Ovary (tissue), 9 donors: Measurements from ENCODE around the gene LIPC. TPM values are rescaled to one million over a fixed set of nuclear protein-coding genes. Genes with fewer than 3 reads are reported as not detected.

ENCODE experiments used
- DNase-seq, 5 donors: peaks; one replicate each; pipeline ENCODE4 v3.0.0-alpha.2; 2019 to 2020
- H3K27ac ChIP-seq, 2 donors: fragments of 200-600 bp; one replicate each; pipeline versions ENCODE4 v1.5.1 to v1.8.0; 2019 to 2022
- H3K27me3 ChIP-seq: fragments of 200-600 bp; one replicate; pipeline ENCODE4 v1.8.0; 2022
- H3K36me3 ChIP-seq: fragments of 200-600 bp; sonication (generic); one replicate; pipeline ENCODE4 v1.5.1; 2019
- H3K4me1 ChIP-seq: one replicate; pipeline ENCODE4 v1.8.1; 2013; ENCODE audit warnings: mild to moderate bottlenecking, moderate library complexity; ENCODE audit not compliant: insufficient read depth
- H3K4me3 ChIP-seq: fragments of 200-600 bp; sonication (generic); one replicate; pipeline ENCODE4 v1.5.1; 2017
- H3K9me3 ChIP-seq, 2 donors: fragments of 200-600 bp in 1 of 2; sonication (generic) in 1 of 2; one replicate each; pipeline versions ENCODE4 v1.5.1 to v1.8.1; 2013 to 2019; ENCODE audit warnings: mild to moderate bottlenecking in 1 of 2, moderate library complexity in 1 of 2
- CTCF ChIP-seq, 3 donors: fragments of 450-650 bp in 2 of 3; fragments of 200-600 bp in 1 of 3; IDR thresholded peaks; one replicate each; pipeline versions ENCODE4 v1.5.1 to v1.8.0; 2016 to 2022; ENCODE audit warnings: antibody characterized with exemption in 3 of 3, mild to moderate bottlenecking in 1 of 3
- EP300 ChIP-seq: sonication (generic); formaldehyde crosslinking; IDR thresholded peaks from one replicate; pipeline ENCODE4 v1.6.1; 2017; ENCODE audit warnings: antibody characterized with exemption
- POLR2A ChIP-seq: fragments of 450-650 bp; IDR thresholded peaks from one replicate; pipeline ENCODE4 v1.6.1; 2017; ENCODE audit warnings: antibody characterized with exemption, mild to moderate bottlenecking, moderate library complexity
- WGBS, 3 donors: extraction: QIAGEN DNeasy Blood & Tissue Kit in 1 of 3; methylation state at CpG; one replicate each; pipeline versions ENCODE4 v1.1.5 to v1.1.7; 2013 to 2017; 5-methylcytosine and 5-hydroxymethylcytosine counted together
- intact Hi-C, 4 donors: fragments of 100-400 bp; cut with DNase I; formaldehyde crosslinking; loops; one replicate each; pipeline versions ENCODE4 v1.11.0 to v1.15.1; 2022 to 2023
- polyA plus RNA-seq, 2 donors: library from polyadenylated mRNA; stranded (reverse); fragments of 200-250 nt in 1 of 2; fragments of 350-450 nt in 1 of 2; fragmentation: Illumina TruSeq in 1 of 2; extraction: RNeasy Lipid Tissue Mini Kit (QIAGEN cat#74804) in 1 of 2; gene quantifications; one replicate each; pipeline ENCODE4 v1.2.3, GENCODE V29; 2013 to 2014
- total RNA-seq, 7 donors: library from RNA; depleted of rRNA in 2 of 7; stranded (reverse); fragments of >200 nt in 2 of 7; fragmentation: NEBNext Ultra II Directional in 3 of 7; extraction: Animal tissue kit (Norgen Biotek cat#: 25700) in 3 of 7; gene quantifications; one replicate each; pipeline versions ENCODE4 v1.1.0 to v1.2.4, GENCODE V29; 2016 to 2023
- donor health status: DM: no; HTN: no; CAD: no; lungs with moderate emphysema.
- donor health status: DM: no; HTN: no; CAD: no.
- donor health status: Bipolar disorder and iron deficiency.
- donor health status: DM: yes; HTN: yes; CAD: no.
- donor health status: DM: no; HTN: no; CAD: no.
- donor health status: DM: yes; HTN: yes; CAD: no.

The LIPC gene
- total and polyA plus RNA-seq, 9 donors = 0.28 to 1.1 (median 0.72) TPM

DNA sequence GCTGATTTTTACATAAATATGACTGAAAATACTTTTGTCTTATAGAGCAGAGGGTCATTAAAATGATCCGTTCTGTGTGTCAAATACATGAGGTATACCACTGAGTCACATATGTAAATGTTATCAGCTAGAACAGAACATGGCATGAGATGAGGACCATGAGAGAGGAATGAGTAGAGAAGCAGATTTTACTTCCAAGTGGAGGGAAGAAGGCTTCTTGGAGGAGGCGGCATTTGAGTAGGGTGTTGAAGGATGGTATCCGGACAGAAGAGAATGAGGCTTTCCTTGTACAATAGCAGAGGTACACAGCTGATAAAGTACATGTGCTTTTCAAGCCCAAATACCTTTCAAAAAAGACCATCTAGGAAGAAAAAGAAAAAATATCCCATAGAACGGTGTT, 4.8 kb downstream of the LIPC start:
- Histone ChIP-seq H3K9me3 (no peaks in the 10 kb centered on the region), H3K27me3 (no peaks in the 10 kb centered on the region), H3K4me3 (no peak overlapping the region), H3K4me1 (peaks cover 2% of the 10 kb centered on the region), H3K36me3 (no peaks in the 10 kb centered on the region), H3K27ac (no peak overlapping the region)
- intact Hi-C loops = no loop called here
- TF ChIP-seq EP300 (no peak), CTCF (IDR thresholded peaks at IDR 0.05) (no peak), POLR2A (no peak)
- no peak for DNase-seq
- WGBS, 3 donors = 82 to 94% (median 84%) methylated on average over 4 of the region's 4 CpGs

- no peak overlapping the region for H3K27ac ChIP-seq
- no peaks in the 10 kb centered on the region for H3K36me3 ChIP-seq
- TF ChIP-seq POLR2A (no peak), EP300 (no peak), CTCF (IDR thresholded peaks at IDR 0.05) (no peak)
- H3K4me3 ChIP-seq = no peak overlapping the region
- H3K27me3 ChIP-seq = no peaks in the 10 kb centered on the region
- no peaks in the 10 kb centered on the region for H3K9me3 ChIP-seq
- H3K4me1 ChIP-seq = peaks cover 2% of the 10 kb centered on the region
- 93 to 97% (median 95%) methylated on average over 9 of the region's 9 CpGs for WGBS, 3 donors
- no peak for DNase-seq
- intact Hi-C loops = no loop called here
Measured at GRCh38 chr15:58437531-58438105, 5.8 kb downstream of the LIPC start.

DNA sequence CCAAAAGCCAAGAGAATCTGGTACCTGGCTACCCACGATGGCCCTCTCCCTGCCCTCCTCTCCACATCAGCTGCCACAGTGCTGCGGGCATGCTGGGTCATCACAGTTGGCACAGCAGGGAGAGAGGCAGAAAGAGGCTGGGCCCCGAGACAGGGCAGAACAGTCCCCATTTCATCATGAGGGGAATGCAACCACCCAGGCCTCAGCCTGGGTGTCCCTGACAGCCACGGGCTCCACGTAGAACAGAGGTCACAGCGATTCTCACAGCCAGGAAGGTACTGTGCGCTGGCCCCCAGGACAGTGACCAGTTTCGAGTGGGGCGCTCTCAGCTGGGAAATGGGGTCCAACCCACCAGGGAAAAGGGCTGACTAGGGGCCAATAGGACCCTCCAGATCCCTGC, 6.3 kb downstream of the LIPC start:
- WGBS, 3 donors = 92 to 95% (median 95%) methylated on average over 9 of the region's 9 CpGs
- no peak overlapping the region for H3K27ac ChIP-seq
- no peak for TF ChIP-seq CTCF (IDR thresholded peaks at IDR 0.05)
- no peak for TF ChIP-seq POLR2A
- no peak for TF ChIP-seq EP300
- no peak overlapping the region for H3K4me3 ChIP-seq
- no peaks in the 10 kb centered on the region for H3K36me3 ChIP-seq
- intact Hi-C loops = no loop called here
- H3K4me1 ChIP-seq = peaks cover 2% of the 10 kb centered on the region
- DNase-seq = no peak
- H3K9me3 ChIP-seq = no peaks in the 10 kb centered on the region
- no peaks in the 10 kb centered on the region for H3K27me3 ChIP-seq

DNA sequence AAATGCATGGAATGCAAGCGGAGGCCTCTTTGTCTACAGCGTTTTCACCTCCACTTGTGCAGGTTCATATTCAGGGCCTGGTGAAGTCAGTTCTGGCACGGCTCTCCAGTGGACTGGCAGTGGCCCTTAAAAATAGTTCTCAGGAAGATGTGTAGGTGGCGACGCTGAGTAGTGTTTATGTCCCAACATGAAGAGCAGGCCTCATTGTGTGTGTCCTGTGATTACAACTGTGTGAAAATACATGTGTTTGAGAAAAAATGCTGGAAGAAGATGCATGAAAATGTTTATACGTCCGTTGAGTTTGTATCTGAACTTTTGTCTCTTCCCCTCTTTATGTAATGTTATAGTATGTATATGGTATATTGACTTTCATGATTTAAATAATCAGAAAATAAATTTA, 7.2 kb downstream of the LIPC start:
- no peak overlapping the region for H3K27ac ChIP-seq
- no peak overlapping the region for H3K4me3 ChIP-seq

More for the DNA sequence above, 7.2 kb downstream of the LIPC start:
- Histone ChIP-seq H3K4me1 (peaks cover 2% of the 10 kb centered on the region), H3K27me3 (no peaks in the 10 kb centered on the region), H3K36me3 (no peaks in the 10 kb centered on the region), H3K9me3 (no peaks in the 10 kb centered on the region)
- TF ChIP-seq CTCF (IDR thresholded peaks at IDR 0.05) = no peak
- no peak for TF ChIP-seq EP300
- no peak for TF ChIP-seq POLR2A
- intact Hi-C loops = no loop called here
- DNase-seq = peak in 2 of 5 donors; percentile 15 to 24
- 80 to 86% (median 82%) methylated on average over 7 of the region's 7 CpGs for WGBS, 3 donors
